GM12878 (cell line): Measurements from ENCODE around the gene TRRAP. TPM values are rescaled to one million over a fixed set of nuclear protein-coding genes. Genes with fewer than 3 reads are reported as not detected.

ENCODE experiments used
- ATAC-seq: fragments of 200-7000 bp; cut with Tn5 transposase; 3 replicates; pipeline ENCODE4 v1.9.1; 2020; ENCODE audit warnings: mild to moderate bottlenecking, moderate library complexity
- BruUV-seq: library from RNA; stranded (reverse); fragments of 400-500 nt; replicated peaks from 2 replicates; lab custom pipeline; 2021; lab: Mats Ljungman, UMichigan
- CTCF ChIA-PET: fragments of 300-600 bp; sonication (Branson Sonifier 250); formaldehyde crosslinking; extraction: SDS; loops from one replicate; lab custom pipeline; 2021; ENCODE audit warnings: inconsistent platforms; lab: Yijun Ruan, JAX
- POLR2A ChIA-PET: fragments of 350-600 bp; formaldehyde crosslinking; extraction: SDS; loops from one replicate; lab custom pipeline; 2021; ENCODE audit warnings: inconsistent platforms; lab: Charles Lee
- RAD21 ChIA-PET: fragments of 300-600 bp; sonication (Branson Sonifier 250); formaldehyde crosslinking; loops from one replicate; lab custom pipeline; 2023; ENCODE audit warnings: antibody characterized with exemption; ENCODE audit not compliant: unreplicated experiment; lab: Charles Lee
- SMC1A ChIA-PET: fragments of 300-600 bp; sonication (Branson Sonifier 250); formaldehyde crosslinking; loops from one replicate; lab custom pipeline; 2023; ENCODE audit not compliant: unreplicated experiment, uncharacterized antibody; lab: Charles Lee
- DNase-seq: peaks from one replicate; pipeline ENCODE4 v3.0.0-alpha.2; 2011; ENCODE audit warnings: low read depth, low spot score
- FAIRE-seq: peaks from 3 replicates; lab custom pipeline; 2011; peaks lifted over from hg19 to GRCh38; lab: Jason Lieb, UNC
- H2AFZ ChIP-seq: 2 replicates; pipeline ENCODE4 v1.6.0; 2011; ENCODE audit warnings: low read depth, low read length, control low read depth; ENCODE audit not compliant: control insufficient read depth
- H3K27ac ChIP-seq: 2 replicates; pipeline ENCODE4 v1.5.1; 2011; ENCODE audit warnings: control low read depth; ENCODE audit not compliant: control insufficient read depth, insufficient read depth
- H3K27me3 ChIP-seq, 2 experiments: replicated peaks in 1 of 2; 2 replicates each; pipeline versions ENCODE4 v1.6.0 to v1.6.1; 2011; ENCODE audit warnings: low read length in 1 of 2; ENCODE audit not compliant: control insufficient read depth in 2 of 2, insufficient read depth in 2 of 2
- H3K36me3 ChIP-seq, 2 experiments: 2 replicates each; pipeline ENCODE4 v1.5.1; 2011; ENCODE audit warnings: low read length in 1 of 2; ENCODE audit not compliant: control insufficient read depth in 2 of 2, insufficient read depth in 2 of 2
- H3K4me1 ChIP-seq: 2 replicates; pipeline ENCODE4 v1.6.1; 2011; ENCODE audit warnings: mild to moderate bottlenecking, low read length, moderate library complexity, mixed read lengths; ENCODE audit not compliant: control insufficient read depth, insufficient read depth
- H3K4me2 ChIP-seq: 2 replicates; pipeline ENCODE4 v1.6.0; 2011; ENCODE audit warnings: control low read depth; ENCODE audit not compliant: control insufficient read depth, insufficient read depth
- H3K4me3 ChIP-seq: fragments of 200-600 bp; sonication (generic); 2 replicates; pipeline ENCODE4 v1.5.1; 2016
- H3K79me2 ChIP-seq: 2 replicates; pipeline ENCODE4 v1.6.0; 2011; ENCODE audit warnings: low read length; ENCODE audit not compliant: control insufficient read depth, insufficient read depth
- H3K9ac ChIP-seq: 2 replicates; pipeline ENCODE4 v1.8.0; 2011; ENCODE audit warnings: low read length, control low read depth, mixed read lengths; ENCODE audit not compliant: control insufficient read depth, insufficient read depth
- H3K9me3 ChIP-seq: replicated peaks from 3 replicates; pipeline ENCODE4 v1.5.1; 2011; ENCODE audit warnings: mild to moderate bottlenecking, low read length; ENCODE audit not compliant: control insufficient read depth, insufficient read depth
- H4K20me1 ChIP-seq: 2 replicates; pipeline ENCODE4 v1.6.0; 2011; ENCODE audit not compliant: control insufficient read depth, insufficient read depth
- ATF7 ChIP-seq: fragments of 450-650 bp; IDR thresholded peaks from 2 replicates; pipeline ENCODE4 v1.6.1; 2016; ENCODE audit warnings: low read depth, mild to moderate bottlenecking
- CBFB ChIP-seq: IDR thresholded peaks from 2 replicates; pipeline ENCODE4 v1.6.1; 2016; ENCODE audit warnings: antibody characterized with exemption, low read depth
- DPF2 ChIP-seq: fragments of 450-650 bp; IDR thresholded peaks from 2 replicates; pipeline ENCODE4 v1.6.1; 2017; ENCODE audit warnings: mild to moderate bottlenecking
- EED ChIP-seq: sonication (generic); IDR thresholded peaks from 2 replicates; pipeline ENCODE4 v1.6.1; 2016; ENCODE audit warnings: antibody characterized with exemption, low read depth
- FOXM1 ChIP-seq: IDR thresholded peaks from 2 replicates; pipeline ENCODE4 v1.6.1; 2012; ENCODE audit warnings: low read depth, mild to moderate bottlenecking, inconsistent platforms, low read length, moderate library complexity
- HDAC6 ChIP-seq: fragments of 200-600 bp; sonication (generic); IDR thresholded peaks from one replicate; pipeline ENCODE4 v1.8.0; 2017; ENCODE audit warnings: antibody characterized with exemption; ENCODE audit not compliant: unreplicated experiment
- MYB ChIP-seq: fragments of 150-350 bp; IDR thresholded peaks from 2 replicates; pipeline ENCODE4 v1.6.1; 2014; ENCODE audit warnings: mild to moderate bottlenecking, low read depth, low read length, borderline replicate concordance
- MYC ChIP-seq: IDR thresholded peaks from 2 replicates; pipeline ENCODE4 v1.6.1; 2011; ENCODE audit warnings: mild to moderate bottlenecking, low read length, moderate library complexity, inconsistent platforms; ENCODE audit not compliant: insufficient read depth, insufficient replicate concordance, insufficient read length, severe bottlenecking
- NR2C1 ChIP-seq: fragments of 450-650 bp; IDR thresholded peaks from 2 replicates; pipeline ENCODE4 v1.6.1; 2017; ENCODE audit warnings: antibody characterized with exemption, mild to moderate bottlenecking, moderate library complexity
- NR2C2 ChIP-seq: IDR thresholded peaks from 2 replicates; pipeline ENCODE4 v1.6.1; 2011; ENCODE audit warnings: borderline replicate concordance, low read depth; ENCODE audit not compliant: control insufficient read depth, insufficient read length
- POLR2A ChIP-seq: IDR thresholded peaks from 2 replicates; pipeline ENCODE4 v1.6.1; 2011; ENCODE audit warnings: low read depth, mild to moderate bottlenecking, low read length
- REST ChIP-seq: IDR thresholded peaks from 2 replicates; pipeline ENCODE4 v1.6.1; 2012; ENCODE audit warnings: mild to moderate bottlenecking, low read depth, low read length
- SP1 ChIP-seq: IDR thresholded peaks from one replicate; pipeline ENCODE4 v1.6.1; 2011; ENCODE audit warnings: low read depth, low read length
- SREBF2 ChIP-seq: IDR thresholded peaks from 2 replicates; pipeline ENCODE4 v1.6.1; 2012; ENCODE audit warnings: mild to moderate bottlenecking, low read length
- TAF1 ChIP-seq: IDR thresholded peaks from 2 replicates; pipeline ENCODE4 v1.6.1; 2011; ENCODE audit warnings: mild to moderate bottlenecking, low read depth, low read length, borderline replicate concordance
- TCF3 ChIP-seq: IDR thresholded peaks from 2 replicates; pipeline ENCODE4 v1.6.1; 2012; ENCODE audit warnings: low read depth, mild to moderate bottlenecking, low read length, borderline replicate concordance; ENCODE audit not compliant: insufficient read depth
- ZNF217 ChIP-seq: fragments of 450-650 bp; IDR thresholded peaks from 2 replicates; pipeline ENCODE4 v1.6.1; 2017; ENCODE audit warnings: antibody characterized with exemption, mild to moderate bottlenecking
- ZNF622 ChIP-seq: fragments of 450-650 bp; IDR thresholded peaks from 2 replicates; pipeline ENCODE4 v1.6.1; 2017; ENCODE audit warnings: mild to moderate bottlenecking, inconsistent platforms
- WGBS: methylation state at CpG from one replicate; pipeline ENCODE4 v1.1.6; 2016; ENCODE audit warnings: low lambda C conversion rate; ENCODE audit not compliant: insufficient replicate concordance, insufficient coverage; ENCODE audit errors: missing lambda C conversion rate; 5-methylcytosine and 5-hydroxymethylcytosine counted together
- in situ Hi-C: fragments of 300-500 bp; cut with MboI; formaldehyde crosslinking; loops from 9 replicates; pipeline ENCODE4 v1.14.3; 2018; ENCODE audit warnings: mixed read lengths
- intact Hi-C: fragments of 100-400 bp; cut with micrococcal nuclease; formaldehyde crosslinking; loops from one replicate; pipeline ENCODE4 v1.14.2; 2022; ENCODE audit not compliant: unreplicated experiment
- polyA plus RNA-seq, 11 experiments: library from polyadenylated mRNA; depleted of rRNA in 4 of 11; unstranded in 6 of 11; stranded (reverse) in 5 of 11; fragments of >200 nt; fragmentation: Nextera tagmentation in 4 of 11; fragmentation: Illumina TruSeq in 1 of 11; extraction: Ambion mirVana in 4 of 11; extraction: Trizol in 1 of 11; gene quantifications; 1 replicate in 1 of 11; 2 replicates in 10 of 11; pipeline versions ENCODE4 v1.2.1 to v1.2.3, GENCODE V29; 2011 to 2016; ENCODE audit warnings: inconsistent platforms in 2 of 11, missing spikeins in 2 of 11, low read depth in 1 of 11
- total RNA-seq, 4 experiments: library from RNA; depleted of rRNA in 3 of 4; stranded (reverse); fragments of >200 nt in 3 of 4; fragmentation: Illumina TruSeq in 1 of 4; extraction: Trizol in 1 of 4; gene quantifications; 2 replicates each; pipeline versions ENCODE4 v1.2.1 to v1.2.3, GENCODE V29; 2013 to 2021

The TRRAP gene
- total and polyA plus RNA-seq, 10 of the 15 experiments (the other 5 are each of a cell fraction or from before 2014, with no cell fraction given), result 1.1 to 39.3 (median 8.5) TPM

- H3K9ac ChIP-seq, result no peak overlapping the region
- intact Hi-C loops (no loop called here), in situ Hi-C loops (no loop called here)
- RAD21 ChIA-PET, result no interaction called here
- peaks cover 36 to 45% of the 10 kb centered on the region in 2 experiments for H3K36me3 ChIP-seq
- ATAC-seq, result no peak
- no peaks in the 10 kb centered on the region for H4K20me1 ChIP-seq
- no peak overlapping the region for H3K4me2 ChIP-seq
- TF ChIP-seq POLR2A, result no peak
- TF ChIP-seq DPF2, result no peak
- no peak for TF ChIP-seq NR2C2
- TF ChIP-seq MYC, result no peak
- TF ChIP-seq HDAC6, result no peak
- TF ChIP-seq EED, result no peak
- no peak for TF ChIP-seq REST
- TF ChIP-seq MYB, result no peak
- TF ChIP-seq CBFB, result no peak
- TF ChIP-seq TAF1, result no peak
- TF ChIP-seq SREBF2, result no peak
- no peak for TF ChIP-seq ZNF622
- no peak for TF ChIP-seq NR2C1
- no peak for TF ChIP-seq TCF3
- TF ChIP-seq ATF7, result no peak
- TF ChIP-seq FOXM1, result no peak
- TF ChIP-seq SP1, result no peak
- no peak for TF ChIP-seq ZNF217
- H3K79me2 ChIP-seq, result no peaks in the 10 kb centered on the region
- H3K9me3 ChIP-seq, result no peaks in the 10 kb centered on the region
- H2AFZ ChIP-seq, result no peak overlapping the region
- DNase-seq, result no peak
- no TSS peak for BruUV-seq
- no peak overlapping the region for H3K4me3 ChIP-seq
- SMC1A ChIA-PET, result interaction anchor here (1.6 kb wide), 1 partner anchor 13 kb away, joined by 3 read pairs; no protein-coding TSS in a partner anchor
- H3K4me1 ChIP-seq, result no peaks in the 10 kb centered on the region
- H3K27me3 ChIP-seq, result no peaks in the 10 kb centered on the region
- no peak overlapping the region for H3K27ac ChIP-seq
- WGBS, result 98% methylated on average over 8 of the region's 9 CpGs
- POLR2A ChIA-PET, result no interaction called here
- FAIRE-seq, result no peak
- CTCF ChIA-PET, result no interaction called here
These were observed 78.6 kb downstream of the TRRAP start for GRCh38 chr7:98956937-98957336.
